Glutamatergic neuron (in vitro differentiated cells): Measurements from ENCODE around the gene PPM1E. TPM values are rescaled to one million over a fixed set of nuclear protein-coding genes. Genes with fewer than 3 reads are reported as not detected.
"Not testable (repeated sequence)": the region's sequence is repeated elsewhere in the genome, so short reads cannot be mapped to it uniquely, and the experiment has no call there.

Experiments
- DNase-seq: peaks from one replicate; pipeline ENCODE4 v3.0.0; 2022
- H3K27ac Mint-ChIP-seq: one replicate; pipeline ENCODE4 v1.8.0; 2020; ENCODE audit warnings: mild to moderate bottlenecking, mixed read lengths, inconsistent platforms; ENCODE audit not compliant: unreplicated experiment
- H3K27me3 Mint-ChIP-seq: one replicate; pipeline ENCODE4 v1.8.0; 2020; ENCODE audit warnings: mild to moderate bottlenecking, moderate library complexity, mixed read lengths, inconsistent platforms; ENCODE audit not compliant: unreplicated experiment
- H3K36me3 Mint-ChIP-seq: one replicate; pipeline ENCODE4 v1.8.0; 2020; ENCODE audit warnings: mild to moderate bottlenecking, mixed read lengths, inconsistent platforms; ENCODE audit not compliant: unreplicated experiment
- H3K4me1 Mint-ChIP-seq: one replicate; pipeline ENCODE4 v1.8.0; 2020; ENCODE audit warnings: mild to moderate bottlenecking, low read depth, mixed read lengths, inconsistent platforms; ENCODE audit not compliant: unreplicated experiment
- H3K4me3 Mint-ChIP-seq: one replicate; pipeline ENCODE4 v1.8.0; 2020; ENCODE audit warnings: mild to moderate bottlenecking, mixed read lengths, inconsistent platforms; ENCODE audit not compliant: unreplicated experiment
- H3K9me3 Mint-ChIP-seq: one replicate; pipeline ENCODE4 v1.8.0; 2020; ENCODE audit warnings: mild to moderate bottlenecking, moderate library complexity, mixed read lengths, inconsistent platforms; ENCODE audit not compliant: unreplicated experiment
- CTCF ChIP-seq: fragments of 200-600 bp; sonication (generic); IDR thresholded peaks from one replicate; pipeline ENCODE4 v1.5.0; 2021; ENCODE audit not compliant: partially characterized antibody, unreplicated experiment
- total RNA-seq: library from RNA; stranded (reverse); fragmentation: NEBNext Ultra II Directional; extraction: Animal tissue kit (Norgen Biotek cat#: 25700); gene quantifications from one replicate; pipeline ENCODE4 v1.2.1, GENCODE V29; 2021; ENCODE audit not compliant: unreplicated experiment

PPM1E gene
- total RNA-seq, 1 donor from 2014 or later = 52.5 TPM

- no peak overlapping the region for H3K27ac Mint-ChIP-seq
- no peak for TF ChIP-seq CTCF
- no peak overlapping the region for H3K4me3 Mint-ChIP-seq
- peaks cover 3% of the 10 kb centered on the region for H3K27me3 Mint-ChIP-seq
- H3K9me3 Mint-ChIP-seq = no peaks in the 10 kb centered on the region
- no peak for DNase-seq
- peaks cover 6% of the 10 kb centered on the region for H3K36me3 Mint-ChIP-seq
- H3K4me1 Mint-ChIP-seq = peaks cover 18% of the 10 kb centered on the region
Measured at GRCh38 chr17:58764373-58764772, 8.7 kb downstream of the PPM1E start.

GRCh38 chr17:58778482-58778881 lies 22.8 kb downstream of the PPM1E start:
- H3K36me3 Mint-ChIP-seq, H3K4me3 Mint-ChIP-seq, H3K9me3 Mint-ChIP-seq, H3K27ac Mint-ChIP-seq, H3K27me3 Mint-ChIP-seq, DNase-seq, H3K4me1 Mint-ChIP-seq: not testable (repeated sequence)

GRCh38 chr17:58779446-58779845 lies 23.8 kb downstream of the PPM1E start:
- no peak for TF ChIP-seq CTCF
- no peak for DNase-seq
- no peaks in the 10 kb centered on the region for H3K9me3 Mint-ChIP-seq
- H3K4me3 Mint-ChIP-seq = no peak overlapping the region
- H3K27me3 Mint-ChIP-seq = no peaks in the 10 kb centered on the region
- no peaks in the 10 kb centered on the region for H3K36me3 Mint-ChIP-seq
- no peaks in the 10 kb centered on the region for H3K4me1 Mint-ChIP-seq
- no peak overlapping the region for H3K27ac Mint-ChIP-seq

GRCh38 chr17:58783380-58783779 lies 27.7 kb downstream of the PPM1E start:
- Mint-ChIP-seq H3K36me3 (no peaks in the 10 kb centered on the region), H3K9me3 (no peaks in the 10 kb centered on the region), H3K27me3 (no peaks in the 10 kb centered on the region), H3K4me3 (no peak overlapping the region), H3K27ac (no peak overlapping the region), H3K4me1 (peaks cover 4% of the 10 kb centered on the region)
- TF ChIP-seq CTCF = no peak
- DNase-seq = no peak

GRCh38 chr17:58785097-58785496 lies 29.4 kb downstream of the PPM1E start:
- peaks cover 4% of the 10 kb centered on the region for H3K4me1 Mint-ChIP-seq
- H3K9me3 Mint-ChIP-seq = no peaks in the 10 kb centered on the region
- no peaks in the 10 kb centered on the region for H3K36me3 Mint-ChIP-seq
- no peak overlapping the region for H3K4me3 Mint-ChIP-seq
- H3K27me3 Mint-ChIP-seq = no peaks in the 10 kb centered on the region
- no peak for DNase-seq
- TF ChIP-seq CTCF = no peak
- no peak overlapping the region for H3K27ac Mint-ChIP-seq
